Camera-type eye (tissue), 1 donor: ENCODE measurements around the gene DOC2B. TPM values are rescaled to one million over a fixed set of nuclear protein-coding genes. Genes with fewer than 3 reads are reported as not detected.

Source experiments
- total RNA-seq: library from RNA; depleted of rRNA; stranded (reverse); fragments of >200 nt; gene quantifications from one replicate; pipeline ENCODE4 v1.2.3, GENCODE V29; 2014

The DOC2B gene
- 34.4 TPM for total RNA-seq

GRCh38 chr17:181245-182049, at the start of gene DOC2B:
Gene DOC2B, minus strand, starts transcription at chr17:181650. Its CDS starts 171 bp downstream, at chr17:181479.

GRCh38 chr17:137166-137807, 44.2 kb downstream of the DOC2B start, which contains the start of gene SCGB1C2:
Gene SCGB1C2, plus strand, starts transcription at chr17:137569. Its CDS starts 22 bp downstream, at chr17:137591.

Other genes with a start within 250 kb of the DOC2B start
- not detected for gene SCGB1C2, start 44.1 kb downstream of the DOC2B start, total RNA-seq
- gene RPH3AL, start 171.2 kb upstream of the DOC2B start, total RNA-seq = 7.3 TPM